Gastroesophageal sphincter (tissue), 3 donors: Measurements from ENCODE around the gene FAM171A2.

ENCODE experiments used
- CTCF ChIP-seq, 4 experiments: fragments of 200-600 bp in 2 of 4; fragments of 450-650 bp in 2 of 4; sonication (generic) in 1 of 4; IDR thresholded peaks; one replicate each; pipeline ENCODE4 v1.5.1; 2017 to 2019; ENCODE audit warnings: antibody characterized with exemption in 4 of 4, mild to moderate bottlenecking in 2 of 4, moderate library complexity in 2 of 4
- POLR2A ChIP-seq, 2 donors: fragments of 450-650 bp; IDR thresholded peaks; one replicate each; pipeline ENCODE4 v1.6.1; 2017; ENCODE audit warnings: antibody characterized with exemption in 2 of 2, mild to moderate bottlenecking in 2 of 2, moderate library complexity in 1 of 2

GRCh38 chr17:44375196-44376017 is 11.8 kb upstream of the FAM171A2 start:
- TF ChIP-seq POLR2A (IDR thresholded peaks at IDR 0.05) = no peak
- no peak for TF ChIP-seq CTCF (IDR thresholded peaks at IDR 0.05)
